ENCODE data around the gene ARHGEF17. TPM values are rescaled to one million over a fixed set of nuclear protein-coding genes. Genes with fewer than 3 reads are reported as not detected.
A peak's percentile ranks its signal among the peaks of the same experiment; 100 is the strongest.

The ARHGEF17 gene
- total RNA-seq, 1 experiment from 2014 or later = not detected

DNA sequence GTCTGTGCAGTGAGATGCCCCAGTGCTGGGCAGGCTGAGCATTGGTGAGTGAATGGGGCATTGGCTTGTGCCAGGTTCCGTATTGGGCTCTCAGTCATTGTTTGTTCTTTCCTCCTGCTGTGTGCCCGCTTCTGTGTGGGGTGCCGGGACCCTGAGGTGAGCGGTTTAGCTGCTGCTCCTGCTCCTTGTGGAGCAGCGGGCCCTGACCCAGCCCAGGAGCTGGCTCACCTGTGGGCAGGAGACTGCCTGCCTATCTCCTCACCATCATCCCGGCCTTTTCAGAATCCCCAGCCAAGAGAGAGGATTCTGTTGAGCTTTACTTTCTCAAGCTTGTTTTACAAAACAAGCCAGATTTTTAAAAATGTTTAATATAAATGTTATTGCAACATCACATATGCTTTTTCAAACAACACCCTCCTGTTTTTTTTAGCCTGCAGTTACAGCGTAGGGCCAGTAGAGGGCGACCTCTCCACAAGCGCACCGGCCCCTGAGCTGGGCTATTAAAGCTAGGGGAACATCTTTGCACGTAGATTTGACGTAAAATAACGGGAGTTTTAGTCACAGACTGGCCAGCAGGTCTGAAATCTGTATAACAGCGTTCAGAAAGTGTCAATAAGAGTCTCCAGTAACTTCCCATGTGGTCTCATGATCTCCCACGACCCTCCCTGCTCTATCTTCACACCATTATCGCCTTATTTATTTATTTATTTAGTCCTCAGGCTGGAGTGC lies 43.0 kb downstream of the ARHGEF17 start:
- H3K9ac ChIP-seq (ENCODE audit: low read length) = no peak overlapping the region
- DNase-seq = peak; percentile 85

DNA sequence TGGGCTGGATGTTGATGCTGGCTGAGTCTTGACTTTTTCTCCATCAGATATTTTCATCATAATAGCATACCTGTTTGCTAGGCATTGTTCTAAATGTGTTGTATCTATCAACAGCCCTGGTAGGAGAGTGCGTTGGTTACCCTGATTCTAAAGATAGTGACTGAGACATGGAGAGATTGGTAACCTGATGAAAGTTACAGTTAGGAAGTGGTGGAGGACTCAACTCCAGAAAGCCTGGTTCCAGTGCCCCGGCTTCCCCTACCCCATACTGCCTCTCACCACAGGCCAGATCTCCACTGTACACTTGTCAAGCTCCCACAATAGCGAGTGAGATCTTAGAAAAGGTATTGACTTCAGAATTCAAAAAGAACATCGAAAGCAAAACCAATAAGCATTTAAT lies 45.3 kb downstream of the ARHGEF17 start:
- Histone ChIP-seq H3K9me2 (replicated peaks; ENCODE audit: insufficient read depth, low read length) (no peaks in the 10 kb centered on the region), H3K4me1 (ENCODE audit: low read length) (no peaks in the 10 kb centered on the region), H3K27ac (ENCODE audit: low read length) (no peak overlapping the region), H3K27me3 (ENCODE audit: low read length) (no peaks in the 10 kb centered on the region), H3K36me3 (ENCODE audit: insufficient read depth, low read length) (no peaks in the 10 kb centered on the region), H3K9ac (ENCODE audit: low read length) (no peak overlapping the region), H3K9me3 (ENCODE audit: low read length) (no peaks in the 10 kb centered on the region), H2AFZ (ENCODE audit: low read length) (no peak overlapping the region), H3K4me2 (ENCODE audit: low read depth, low read length, poor library complexity, severe bottlenecking) (no peak overlapping the region), H4K20me1 (ENCODE audit: insufficient read depth, low read depth, low read length) (0 out of 2 replicates have a peak, but pooled peaks cover 5% of the 10 kb centered on the region), H3K79me2 (ENCODE audit: low read length) (no peaks in the 10 kb centered on the region), H3K4me3 (ENCODE audit: low read length) (no peak overlapping the region)
- no peak for DNase-seq

More for the DNA sequence above, 43.0 kb downstream of the ARHGEF17 start:
- Histone ChIP-seq H3K27me3 (ENCODE audit: low read length) (no peaks in the 10 kb centered on the region), H3K9me2 (replicated peaks; ENCODE audit: insufficient read depth, low read length) (no peaks in the 10 kb centered on the region), H2AFZ (ENCODE audit: low read length) (no peak overlapping the region), H3K79me2 (ENCODE audit: low read length) (no peaks in the 10 kb centered on the region), H3K36me3 (ENCODE audit: insufficient read depth, low read length) (no peaks in the 10 kb centered on the region), H3K27ac (ENCODE audit: low read length) (no peak overlapping the region), H3K4me3 (ENCODE audit: low read length) (no peak overlapping the region), H3K9me3 (ENCODE audit: low read length) (no peaks in the 10 kb centered on the region), H4K20me1 (ENCODE audit: insufficient read depth, low read depth, low read length) (0 out of 2 replicates have a peak, but pooled peaks cover 5% of the 10 kb centered on the region), H3K4me1 (ENCODE audit: low read length) (no peaks in the 10 kb centered on the region), H3K4me2 (ENCODE audit: low read depth, low read length, poor library complexity, severe bottlenecking) (no peak overlapping the region)

DNA sequence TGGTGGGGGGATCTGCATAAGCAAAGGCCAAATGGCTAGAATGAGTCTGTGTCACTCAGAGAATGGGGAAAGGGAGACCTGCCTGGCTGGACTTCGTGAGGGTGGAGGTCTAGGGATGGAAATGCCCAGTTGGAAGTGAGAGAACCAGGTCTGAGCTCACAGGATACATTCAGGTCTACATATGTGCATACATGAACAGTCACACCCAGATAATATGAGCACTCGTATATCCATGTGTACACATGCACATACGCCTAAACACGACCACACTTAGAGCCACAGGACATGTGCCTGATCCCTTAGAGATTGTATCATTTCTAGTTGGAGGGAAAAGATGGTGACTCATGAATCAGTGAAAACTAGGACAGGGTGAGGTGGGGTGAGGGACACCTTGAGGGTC lies 47.0 kb downstream of the ARHGEF17 start:
- H3K4me3 ChIP-seq (ENCODE audit: low read length) = no peak overlapping the region
- no peaks in the 10 kb centered on the region for H3K9me2 ChIP-seq (replicated peaks; ENCODE audit: insufficient read depth, low read length)
- no peaks in the 10 kb centered on the region for H3K36me3 ChIP-seq (ENCODE audit: insufficient read depth, low read length)
- DNase-seq = no peak
- H3K9ac ChIP-seq (ENCODE audit: low read length) = no peak overlapping the region
- H3K27me3 ChIP-seq (ENCODE audit: low read length) = no peaks in the 10 kb centered on the region
- 0 out of 2 replicates have a peak, but pooled peaks cover 5% of the 10 kb centered on the region for H4K20me1 ChIP-seq (ENCODE audit: insufficient read depth, low read depth, low read length)
- H3K79me2 ChIP-seq (ENCODE audit: low read length) = no peaks in the 10 kb centered on the region
- no peaks in the 10 kb centered on the region for H3K4me1 ChIP-seq (ENCODE audit: low read length)
- H3K9me3 ChIP-seq (ENCODE audit: low read length) = no peaks in the 10 kb centered on the region
- no peak overlapping the region for H3K27ac ChIP-seq (ENCODE audit: low read length)
- no peak overlapping the region for H3K4me2 ChIP-seq (ENCODE audit: low read depth, low read length, poor library complexity, severe bottlenecking)
- no peak overlapping the region for H2AFZ ChIP-seq (ENCODE audit: low read length)

DNA sequence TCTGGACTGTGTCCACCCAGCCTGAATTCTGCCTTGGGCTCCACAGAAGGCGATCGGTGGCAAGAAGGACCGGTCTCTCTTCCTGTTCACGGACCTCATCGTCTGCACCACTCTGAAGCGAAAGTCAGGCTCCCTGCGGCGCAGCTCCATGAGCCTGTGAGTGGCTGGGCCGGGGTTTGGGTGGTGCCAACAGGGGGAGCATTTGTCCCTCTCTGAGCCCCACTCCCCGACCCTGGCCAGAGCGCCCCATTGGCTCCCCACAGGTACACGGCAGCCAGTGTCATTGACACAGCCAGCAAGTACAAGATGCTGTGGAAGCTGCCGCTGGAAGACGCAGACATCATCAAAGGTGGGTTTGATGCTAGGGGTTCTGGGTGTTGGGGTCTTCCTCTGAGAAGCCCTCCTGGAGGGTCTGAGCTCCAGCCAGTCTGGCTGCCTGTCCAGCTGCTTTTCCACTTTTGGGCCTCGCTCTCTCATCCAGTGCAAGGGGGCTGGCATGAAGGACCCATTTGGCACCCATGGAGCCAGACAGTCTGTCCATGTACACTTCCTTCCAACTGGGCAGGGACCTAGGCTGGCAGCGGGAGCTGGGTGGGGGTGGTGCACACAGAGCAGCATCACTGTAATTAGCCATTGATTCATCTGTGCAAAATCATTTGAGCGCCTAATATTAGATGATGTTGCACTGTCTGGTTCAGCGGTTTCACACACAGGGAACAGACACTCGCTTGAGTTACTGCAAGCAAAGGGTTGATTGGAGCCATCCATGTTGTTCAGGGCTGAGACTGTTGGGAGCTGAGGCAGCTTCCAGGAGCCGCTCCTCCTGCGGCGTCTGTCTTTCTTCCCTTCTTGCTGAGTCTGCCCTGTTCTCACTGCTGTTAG lies 49.1 kb downstream of the ARHGEF17 start:
- H3K4me2 ChIP-seq (ENCODE audit: low read depth, low read length, poor library complexity, severe bottlenecking) = no peak overlapping the region
- DNase-seq = no peak
- H3K9me3 ChIP-seq (ENCODE audit: low read length) = no peaks in the 10 kb centered on the region
- H3K27me3 ChIP-seq (ENCODE audit: low read length) = no peaks in the 10 kb centered on the region
- H3K4me1 ChIP-seq (ENCODE audit: low read length) = no peaks in the 10 kb centered on the region
- H3K9me2 ChIP-seq (replicated peaks; ENCODE audit: insufficient read depth, low read length) = no peaks in the 10 kb centered on the region
- no peak overlapping the region for H3K27ac ChIP-seq (ENCODE audit: low read length)
- no peaks in the 10 kb centered on the region for H4K20me1 ChIP-seq (ENCODE audit: insufficient read depth, low read depth, low read length)
- no peak overlapping the region for H3K4me3 ChIP-seq (ENCODE audit: low read length)
- no peaks in the 10 kb centered on the region for H3K79me2 ChIP-seq (ENCODE audit: low read length)
- H3K36me3 ChIP-seq (ENCODE audit: insufficient read depth, low read length) = no peaks in the 10 kb centered on the region
- H2AFZ ChIP-seq (ENCODE audit: low read length) = no peak overlapping the region
- no peak overlapping the region for H3K9ac ChIP-seq (ENCODE audit: low read length)

DNA sequence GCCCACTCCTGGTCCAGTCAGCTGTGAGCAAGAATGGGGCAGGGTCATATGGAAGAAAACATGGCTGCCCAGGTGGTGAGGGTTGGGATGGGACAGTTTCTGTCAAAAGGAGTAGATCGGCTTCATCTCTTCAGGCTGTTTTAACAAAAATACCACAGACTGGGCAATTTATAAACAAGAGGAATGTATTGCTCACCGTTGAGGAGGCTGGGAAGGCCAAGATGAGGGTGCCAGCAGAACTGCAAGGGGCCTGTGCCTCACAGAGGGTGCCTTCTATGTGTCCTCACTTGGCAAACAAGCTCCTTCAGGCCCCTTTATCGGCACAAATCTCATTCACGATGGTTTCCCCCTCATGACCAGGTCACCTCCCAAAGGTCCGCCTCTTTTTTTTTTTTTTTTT lies 50.0 kb downstream of the ARHGEF17 start:
- Histone ChIP-seq H3K9me3 (ENCODE audit: low read length) (no peaks in the 10 kb centered on the region), H3K4me3 (ENCODE audit: low read length) (no peak overlapping the region), H3K9me2 (replicated peaks; ENCODE audit: insufficient read depth, low read length) (no peaks in the 10 kb centered on the region), H3K27me3 (ENCODE audit: low read length) (no peaks in the 10 kb centered on the region), H3K79me2 (ENCODE audit: low read length) (no peaks in the 10 kb centered on the region), H3K9ac (ENCODE audit: low read length) (no peak overlapping the region), H3K36me3 (ENCODE audit: insufficient read depth, low read length) (no peaks in the 10 kb centered on the region), H3K27ac (ENCODE audit: low read length) (no peak overlapping the region), H3K4me2 (ENCODE audit: low read depth, low read length, poor library complexity, severe bottlenecking) (no peak overlapping the region), H4K20me1 (ENCODE audit: insufficient read depth, low read depth, low read length) (no peaks in the 10 kb centered on the region), H2AFZ (ENCODE audit: low read length) (no peak overlapping the region), H3K4me1 (ENCODE audit: low read length) (no peaks in the 10 kb centered on the region)
- DNase-seq = no peak

DNA sequence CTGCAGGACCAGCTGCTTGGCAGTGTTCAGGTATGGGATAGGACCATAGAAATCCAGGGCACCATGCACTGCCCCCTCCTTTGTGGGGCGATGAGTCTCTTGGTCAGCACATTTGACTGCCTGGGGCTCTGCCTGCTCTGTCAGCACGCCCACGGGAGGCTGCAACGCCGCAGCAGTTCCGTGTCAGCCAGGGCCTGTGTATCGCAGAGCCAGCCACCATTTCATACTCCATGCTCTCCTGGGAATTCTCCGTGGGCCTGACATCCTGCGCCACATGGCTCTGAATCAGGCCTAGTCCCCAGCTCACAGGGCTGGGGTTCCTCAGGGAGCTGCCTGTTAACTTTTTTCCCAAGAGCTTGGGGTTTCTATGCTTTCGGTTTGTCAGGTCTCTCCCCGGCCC lies 51.3 kb downstream of the ARHGEF17 start:
- Histone ChIP-seq H4K20me1 (ENCODE audit: insufficient read depth, low read depth, low read length) (no peaks in the 10 kb centered on the region), H3K36me3 (ENCODE audit: insufficient read depth, low read length) (no peaks in the 10 kb centered on the region), H3K9me2 (replicated peaks; ENCODE audit: insufficient read depth, low read length) (no peaks in the 10 kb centered on the region), H3K9me3 (ENCODE audit: low read length) (no peaks in the 10 kb centered on the region), H3K9ac (ENCODE audit: low read length) (no peak overlapping the region), H2AFZ (ENCODE audit: low read length) (no peak overlapping the region), H3K4me1 (ENCODE audit: low read length) (no peaks in the 10 kb centered on the region), H3K4me3 (ENCODE audit: low read length) (no peak overlapping the region), H3K27me3 (ENCODE audit: low read length) (no peaks in the 10 kb centered on the region), H3K4me2 (ENCODE audit: low read depth, low read length, poor library complexity, severe bottlenecking) (no peak overlapping the region), H3K27ac (ENCODE audit: low read length) (no peak overlapping the region), H3K79me2 (ENCODE audit: low read length) (no peaks in the 10 kb centered on the region)
- DNase-seq = no peak

DNA sequence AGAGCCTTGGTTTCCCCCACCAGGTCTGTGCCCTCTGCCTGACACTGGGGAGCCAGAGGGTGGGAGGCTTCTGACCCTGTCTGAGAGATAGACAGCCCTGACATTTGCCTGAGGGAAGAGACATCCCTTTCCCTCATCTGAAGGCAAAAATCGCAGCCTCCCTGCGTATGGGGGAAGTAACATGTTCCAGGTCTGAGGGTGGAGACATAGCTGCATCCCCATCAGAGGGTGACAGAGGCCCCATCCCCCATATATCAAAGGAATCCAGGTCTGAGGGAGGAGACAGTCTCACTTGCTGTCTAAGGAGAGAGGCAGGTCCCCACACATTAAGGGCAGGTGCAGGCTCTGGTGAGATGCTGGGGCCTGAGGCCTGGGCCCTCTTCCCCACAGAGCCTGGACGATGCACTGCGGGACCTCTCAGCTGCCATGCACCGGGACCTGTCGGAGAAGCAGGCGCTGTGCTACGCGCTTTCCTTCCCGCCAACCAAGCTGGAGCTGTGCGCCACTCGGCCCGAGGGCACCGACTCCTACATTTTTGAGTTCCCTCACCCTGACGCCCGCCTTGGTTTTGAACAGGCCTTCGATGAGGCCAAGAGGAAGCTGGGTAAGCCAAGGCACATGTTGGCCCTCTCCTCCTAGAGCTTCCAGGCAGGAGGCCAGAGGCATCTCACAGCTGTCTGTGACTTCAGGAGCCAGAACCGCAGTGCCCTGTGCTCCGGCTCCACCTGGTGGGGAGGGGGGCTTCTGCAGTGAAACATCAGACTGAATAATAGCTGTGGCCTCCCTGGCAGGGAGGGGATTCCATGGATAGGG lies 52.1 kb downstream of the ARHGEF17 start:
- no peak overlapping the region for H2AFZ ChIP-seq (ENCODE audit: low read length)
- no peak overlapping the region for H3K27ac ChIP-seq (ENCODE audit: low read length)
- H4K20me1 ChIP-seq (ENCODE audit: insufficient read depth, low read depth, low read length) = no peaks in the 10 kb centered on the region
- no peaks in the 10 kb centered on the region for H3K79me2 ChIP-seq (ENCODE audit: low read length)
- peak; percentile 60 for DNase-seq
- H3K27me3 ChIP-seq (ENCODE audit: low read length) = no peaks in the 10 kb centered on the region
- H3K9ac ChIP-seq (ENCODE audit: low read length) = no peak overlapping the region
- H3K9me3 ChIP-seq (ENCODE audit: low read length) = no peaks in the 10 kb centered on the region
- H3K9me2 ChIP-seq (replicated peaks; ENCODE audit: insufficient read depth, low read length) = no peaks in the 10 kb centered on the region
- H3K4me2 ChIP-seq (ENCODE audit: low read depth, low read length, poor library complexity, severe bottlenecking) = no peak overlapping the region
- H3K36me3 ChIP-seq (ENCODE audit: insufficient read depth, low read length) = no peaks in the 10 kb centered on the region
- no peaks in the 10 kb centered on the region for H3K4me1 ChIP-seq (ENCODE audit: low read length)
- H3K4me3 ChIP-seq (ENCODE audit: low read length) = no peak overlapping the region
